ENCODE results near the gene CD300LF.

Gene CD300LF

GRCh38 chr17:74715144-74715543 lies 2.4 kb upstream of the CD300LF start:
- H3K27me3 ChIP-seq (ENCODE audit: control insufficient read depth in 2 of 2, insufficient read depth in 2 of 2, low read length in 2 of 2), result peaks cover 6 to 10% of the 10 kb centered on the region in 2 donors
- H3K9ac ChIP-seq (ENCODE audit: low read depth in 1 of 2, low read length in 2 of 2), result no peak overlapping the region
- no peak overlapping the region for H3K27ac ChIP-seq (ENCODE audit: low read depth in 2 of 2, low read length in 2 of 2)
- no peaks in the 10 kb centered on the region for H3K36me3 ChIP-seq (ENCODE audit: control insufficient read depth in 2 of 2, insufficient read depth in 2 of 2, low read length in 2 of 2)
- peaks cover 0 to 9% of the 10 kb centered on the region in 2 donors for H3K4me1 ChIP-seq (ENCODE audit: control insufficient read depth in 2 of 2, insufficient read depth in 2 of 2, low read length in 2 of 2)
- no peaks in the 10 kb centered on the region for H3K9me3 ChIP-seq (ENCODE audit: control insufficient read depth in 2 of 2, low read length in 2 of 2)
- no peak overlapping the region for H3K4me3 ChIP-seq (ENCODE audit: low read length in 2 of 2)

- H3K4me1 ChIP-seq (ENCODE audit: control insufficient read depth in 2 of 2, insufficient read depth in 2 of 2, low read length in 2 of 2), result peaks cover 0 to 9% of the 10 kb centered on the region in 2 donors
- H3K36me3 ChIP-seq (ENCODE audit: control insufficient read depth in 2 of 2, insufficient read depth in 2 of 2, low read length in 2 of 2), result no peaks in the 10 kb centered on the region
- H3K9me3 ChIP-seq (ENCODE audit: control insufficient read depth in 2 of 2, low read length in 2 of 2), result no peaks in the 10 kb centered on the region
- no peak overlapping the region for H3K4me3 ChIP-seq (ENCODE audit: low read length in 2 of 2)
- H3K27me3 ChIP-seq (ENCODE audit: control insufficient read depth in 2 of 2, insufficient read depth in 2 of 2, low read length in 2 of 2), result peaks cover 6 to 10% of the 10 kb centered on the region in 2 donors
- H3K27ac ChIP-seq (ENCODE audit: low read depth in 2 of 2, low read length in 2 of 2), result peak overlapping the region in 1 of 2 donors; percentile 6
- H3K9ac ChIP-seq (ENCODE audit: low read depth in 1 of 2, low read length in 2 of 2), result no peak overlapping the region
These were observed 540 bp upstream of the CD300LF start for GRCh38 chr17:74713171-74713755.

GRCh38 chr17:74712301-74712700 lies 422 bp downstream of the CD300LF start:
- Histone ChIP-seq H3K9me3 (ENCODE audit: control insufficient read depth in 2 of 2, low read length in 2 of 2) (no peaks in the 10 kb centered on the region), H3K27ac (ENCODE audit: low read depth in 2 of 2, low read length in 2 of 2) (no peak overlapping the region), H3K27me3 (ENCODE audit: control insufficient read depth in 2 of 2, insufficient read depth in 2 of 2, low read length in 2 of 2) (peaks cover 6 to 10% of the 10 kb centered on the region in 2 donors), H3K4me3 (ENCODE audit: low read length in 2 of 2) (peak overlapping the region; percentile 41 to 57), H3K9ac (ENCODE audit: low read depth in 1 of 2, low read length in 2 of 2) (peak overlapping the region in 1 of 2 donors; percentile 22), H3K4me1 (ENCODE audit: control insufficient read depth in 2 of 2, insufficient read depth in 2 of 2, low read length in 2 of 2) (peaks cover 0 to 9% of the 10 kb centered on the region in 2 donors), H3K36me3 (ENCODE audit: control insufficient read depth in 2 of 2, insufficient read depth in 2 of 2, low read length in 2 of 2) (no peaks in the 10 kb centered on the region)

GRCh38 chr17:74711058-74711824 lies 1.5 kb downstream of the CD300LF start:
- no peaks in the 10 kb centered on the region for H3K9me3 ChIP-seq (ENCODE audit: control insufficient read depth in 2 of 2, low read length in 2 of 2)
- peaks cover 0 to 9% of the 10 kb centered on the region in 2 donors for H3K4me1 ChIP-seq (ENCODE audit: control insufficient read depth in 2 of 2, insufficient read depth in 2 of 2, low read length in 2 of 2)
- H3K9ac ChIP-seq (ENCODE audit: low read depth in 1 of 2, low read length in 2 of 2), result no peak overlapping the region
- H3K27me3 ChIP-seq (ENCODE audit: control insufficient read depth in 2 of 2, insufficient read depth in 2 of 2, low read length in 2 of 2), result peaks cover 4 to 10% of the 10 kb centered on the region in 2 donors
- H3K27ac ChIP-seq (ENCODE audit: low read depth in 2 of 2, low read length in 2 of 2), result no peak overlapping the region
- peak overlapping the region in 1 of 2 donors; percentile 48 for H3K4me3 ChIP-seq (ENCODE audit: low read length in 2 of 2)
- no peaks in the 10 kb centered on the region for H3K36me3 ChIP-seq (ENCODE audit: control insufficient read depth in 2 of 2, insufficient read depth in 2 of 2, low read length in 2 of 2)

GRCh38 chr17:74704544-74704943 lies 8.2 kb downstream of the CD300LF start:
- Histone ChIP-seq H3K4me3 (ENCODE audit: low read length in 2 of 2) (no peak overlapping the region), H3K36me3 (ENCODE audit: control insufficient read depth in 2 of 2, insufficient read depth in 2 of 2, low read length in 2 of 2) (no peaks in the 10 kb centered on the region), H3K9me3 (ENCODE audit: control insufficient read depth in 2 of 2, low read length in 2 of 2) (no peaks in the 10 kb centered on the region), H3K9ac (ENCODE audit: low read depth in 1 of 2, low read length in 2 of 2) (no peak overlapping the region), H3K27ac (ENCODE audit: low read depth in 2 of 2, low read length in 2 of 2) (no peak overlapping the region), H3K27me3 (ENCODE audit: control insufficient read depth in 2 of 2, insufficient read depth in 2 of 2, low read length in 2 of 2) (no peaks in the 10 kb centered on the region), H3K4me1 (ENCODE audit: control insufficient read depth in 2 of 2, insufficient read depth in 2 of 2, low read length in 2 of 2) (no peaks in the 10 kb centered on the region)

GRCh38 chr17:74703311-74703710 lies 9.4 kb downstream of the CD300LF start:
- Histone ChIP-seq H3K9ac (ENCODE audit: low read depth in 1 of 2, low read length in 2 of 2) (no peak overlapping the region), H3K36me3 (ENCODE audit: control insufficient read depth in 2 of 2, insufficient read depth in 2 of 2, low read length in 2 of 2) (no peaks in the 10 kb centered on the region), H3K27me3 (ENCODE audit: control insufficient read depth in 2 of 2, insufficient read depth in 2 of 2, low read length in 2 of 2) (no peaks in the 10 kb centered on the region), H3K4me3 (ENCODE audit: low read length in 2 of 2) (no peak overlapping the region), H3K9me3 (ENCODE audit: control insufficient read depth in 2 of 2, low read length in 2 of 2) (no peaks in the 10 kb centered on the region), H3K27ac (ENCODE audit: low read depth in 2 of 2, low read length in 2 of 2) (no peak overlapping the region), H3K4me1 (ENCODE audit: control insufficient read depth in 2 of 2, insufficient read depth in 2 of 2, low read length in 2 of 2) (no peaks in the 10 kb centered on the region)

GRCh38 chr17:74702116-74702871 lies 10.4 kb downstream of the CD300LF start:
- Histone ChIP-seq H3K4me1 (ENCODE audit: control insufficient read depth in 2 of 2, insufficient read depth in 2 of 2, low read length in 2 of 2) (no peaks in the 10 kb centered on the region), H3K36me3 (ENCODE audit: control insufficient read depth in 2 of 2, insufficient read depth in 2 of 2, low read length in 2 of 2) (no peaks in the 10 kb centered on the region), H3K27ac (ENCODE audit: low read depth in 2 of 2, low read length in 2 of 2) (no peak overlapping the region), H3K9ac (ENCODE audit: low read depth in 1 of 2, low read length in 2 of 2) (no peak overlapping the region), H3K27me3 (ENCODE audit: control insufficient read depth in 2 of 2, insufficient read depth in 2 of 2, low read length in 2 of 2) (no peaks in the 10 kb centered on the region), H3K4me3 (ENCODE audit: low read length in 2 of 2) (no peak overlapping the region), H3K9me3 (ENCODE audit: control insufficient read depth in 2 of 2, low read length in 2 of 2) (no peaks in the 10 kb centered on the region)

- Histone ChIP-seq H3K36me3 (ENCODE audit: control insufficient read depth in 2 of 2, insufficient read depth in 2 of 2, low read length in 2 of 2) (no peaks in the 10 kb centered on the region), H3K9ac (ENCODE audit: low read depth in 1 of 2, low read length in 2 of 2) (no peak overlapping the region), H3K4me3 (ENCODE audit: low read length in 2 of 2) (no peak overlapping the region), H3K27me3 (ENCODE audit: control insufficient read depth in 2 of 2, insufficient read depth in 2 of 2, low read length in 2 of 2) (peaks cover 0 to 3% of the 10 kb centered on the region in 2 donors), H3K27ac (ENCODE audit: low read depth in 2 of 2, low read length in 2 of 2) (no peak overlapping the region), H3K4me1 (ENCODE audit: control insufficient read depth in 2 of 2, insufficient read depth in 2 of 2, low read length in 2 of 2) (no peaks in the 10 kb centered on the region), H3K9me3 (ENCODE audit: control insufficient read depth in 2 of 2, low read length in 2 of 2) (no peaks in the 10 kb centered on the region)
These were observed 13.5 kb downstream of the CD300LF start for GRCh38 chr17:74699236-74699635.

GRCh38 chr17:74698069-74698468 lies 14.7 kb downstream of the CD300LF start:
- H3K4me3 ChIP-seq (ENCODE audit: low read length in 2 of 2), result no peak overlapping the region
- H3K36me3 ChIP-seq (ENCODE audit: control insufficient read depth in 2 of 2, insufficient read depth in 2 of 2, low read length in 2 of 2), result no peaks in the 10 kb centered on the region
- H3K27ac ChIP-seq (ENCODE audit: low read depth in 2 of 2, low read length in 2 of 2), result no peak overlapping the region
- H3K9ac ChIP-seq (ENCODE audit: low read depth in 1 of 2, low read length in 2 of 2), result no peak overlapping the region
- H3K4me1 ChIP-seq (ENCODE audit: control insufficient read depth in 2 of 2, insufficient read depth in 2 of 2, low read length in 2 of 2), result no peaks in the 10 kb centered on the region
- peaks cover 0 to 3% of the 10 kb centered on the region in 2 donors for H3K27me3 ChIP-seq (ENCODE audit: control insufficient read depth in 2 of 2, insufficient read depth in 2 of 2, low read length in 2 of 2)
- no peaks in the 10 kb centered on the region for H3K9me3 ChIP-seq (ENCODE audit: control insufficient read depth in 2 of 2, low read length in 2 of 2)

- no peak overlapping the region for H3K9ac ChIP-seq (ENCODE audit: low read depth in 1 of 2, low read length in 2 of 2)
- no peaks in the 10 kb centered on the region for H3K36me3 ChIP-seq (ENCODE audit: control insufficient read depth in 2 of 2, insufficient read depth in 2 of 2, low read length in 2 of 2)
- H3K9me3 ChIP-seq (ENCODE audit: control insufficient read depth in 2 of 2, low read length in 2 of 2), result no peaks in the 10 kb centered on the region
- H3K4me1 ChIP-seq (ENCODE audit: control insufficient read depth in 2 of 2, insufficient read depth in 2 of 2, low read length in 2 of 2), result no peaks in the 10 kb centered on the region
- no peak overlapping the region for H3K4me3 ChIP-seq (ENCODE audit: low read length in 2 of 2)
- peaks cover 0 to 3% of the 10 kb centered on the region in 2 donors for H3K27me3 ChIP-seq (ENCODE audit: control insufficient read depth in 2 of 2, insufficient read depth in 2 of 2, low read length in 2 of 2)
- no peak overlapping the region for H3K27ac ChIP-seq (ENCODE audit: low read depth in 2 of 2, low read length in 2 of 2)
These were observed 15.2 kb downstream of the CD300LF start for GRCh38 chr17:74697515-74697914.
